Measurements from ENCODE around the gene KLHL35. TPM values are rescaled to one million over a fixed set of nuclear protein-coding genes. Genes with fewer than 3 reads are reported as not detected.
A peak's percentile ranks its signal among the peaks of the same experiment; 100 is the strongest.

The KLHL35 gene
- total RNA-seq, 1 experiment from 2014 or later = 0.83 TPM

- H4K20me1 ChIP-seq (ENCODE audit: control insufficient read depth, insufficient read depth, insufficient read length) = no peaks in the 10 kb centered on the region
- Mint-ChIP-seq H3K27ac (no peak overlapping the region; a peak in 1 of 7 replicates), H3K36me3 (ENCODE audit: insufficient read depth in 1 of 3, low read depth in 3 of 3) (no peaks in the 10 kb centered on the region), H3K4me1 (peaks cover 44 to 51% of the 10 kb centered on the region in 2 experiments), H3K4me3 (peak overlapping the region in 1 of 2 experiments; percentile 59; a peak in 2 of 5 replicates), H3K9me3 (no peaks in the 10 kb centered on the region), H3K27me3 (ENCODE audit: low read depth) (no peaks in the 10 kb centered on the region; the same call in 1 of the 2 replicates)
- H3K27me3 ChIP-seq (ENCODE audit: insufficient read depth, low read length) = no peaks in the 10 kb centered on the region
- H3K23me2 ChIP-seq (ENCODE audit: insufficient read length, low read depth, low read length, poor library complexity, severe bottlenecking) = no peaks in the 10 kb centered on the region
- no peak overlapping the region for H2BK5ac ChIP-seq (ENCODE audit: insufficient read length, low read length)
- no peak overlapping the region for H2BK12ac ChIP-seq (ENCODE audit: insufficient read length, low read depth, low read length)
- no peaks in the 10 kb centered on the region; the same call in 1 of the 2 replicates for H3K4me1 ChIP-seq (ENCODE audit: insufficient read depth, low read length)
- H3K4ac ChIP-seq (ENCODE audit: low read depth, low read length) = no peak overlapping the region
- H3K27ac ChIP-seq (ENCODE audit: insufficient read length, low read depth, low read length) = no peak overlapping the region
- no peaks in the 10 kb centered on the region for H3K9me3 ChIP-seq (ENCODE audit: control insufficient read depth, low read depth, low read length)
- H2AK5ac ChIP-seq (ENCODE audit: insufficient read length, low read length) = no peak overlapping the region
- H3K79me2 ChIP-seq (ENCODE audit: insufficient read depth, low read length) = no peaks in the 10 kb centered on the region
- H3K14ac ChIP-seq (ENCODE audit: insufficient read depth, low read length) = no peak overlapping the region
- WGBS (ENCODE audit: extremely low coverage, insufficient read length, low lambda C conversion rate) = no CpG with 5 or more reads among the region's 8 CpGs
- H2AFZ ChIP-seq (ENCODE audit: low read length) = no peak overlapping the region
- no peak overlapping the region for H3K23ac ChIP-seq (ENCODE audit: insufficient read length, low read depth, low read length)
- no peak overlapping the region for H3K56ac ChIP-seq (ENCODE audit: insufficient read length, low read depth, low read length)
- no peak overlapping the region for H2BK120ac ChIP-seq (ENCODE audit: low read depth, low read length, poor library complexity, severe bottlenecking)
- H2BK20ac ChIP-seq (ENCODE audit: low read depth, low read length, poor library complexity, severe bottlenecking) = no peak overlapping the region
- no peak overlapping the region for H4K8ac ChIP-seq (replicated peaks; ENCODE audit: insufficient read length, low read depth, low read length)
- no peaks in the 10 kb centered on the region for H3K79me1 ChIP-seq (ENCODE audit: insufficient read depth, low read depth, low read length, poor library complexity, severe bottlenecking)
- H3K4me2 ChIP-seq (ENCODE audit: insufficient read depth, insufficient read length, low read length) = no peak overlapping the region
- H3K18ac ChIP-seq (ENCODE audit: insufficient read length, low read depth, low read length) = no peak overlapping the region
- TF ChIP-seq CTCF (conservative IDR thresholded peaks at IDR 0.05) = no peak
- H3T11ph ChIP-seq (ENCODE audit: low read length) = no peak overlapping the region
- no peak overlapping the region for H4K91ac ChIP-seq (ENCODE audit: insufficient read length, low read depth, low read length)
- no peak overlapping the region for H4K5ac ChIP-seq (ENCODE audit: insufficient read length, low read depth, low read length)
- H2BK15ac ChIP-seq (ENCODE audit: low read depth, low read length) = no peak overlapping the region
- H3K9ac ChIP-seq (ENCODE audit: extremely low read depth, insufficient read length, low read length) = no peak overlapping the region
- DNase-seq = no peak
Measured at GRCh38 chr11:75467311-75467710, 34.3 kb upstream of the KLHL35 start.
